ENCODE measurements around the gene B9D2. TPM values are rescaled to one million over a fixed set of nuclear protein-coding genes. Genes with fewer than 3 reads are reported as not detected.

The B9D2 gene
- polyA plus RNA-seq, 1 of the 3 experiments (the other 2 are of a cell fraction), result 13.3 TPM

- TF ChIP-seq CHD2 (IDR thresholded peaks at IDR 0.05; ENCODE audit: low read length, partially characterized antibody) (no peak), MEF2A (IDR thresholded peaks at IDR 0.05; ENCODE audit: borderline replicate concordance, low read depth) (no peak), MXI1 (IDR thresholded peaks at IDR 0.05; ENCODE audit: low read depth, low read length) (no peak), POLR2AphosphoS5 (IDR thresholded peaks at IDR 0.05; ENCODE audit: low read depth, low read length) (no peak), TAF1 (IDR thresholded peaks at IDR 0.05; ENCODE audit: borderline replicate concordance, low read depth, low read length) (no peak), EZH2phosphoT487 (IDR thresholded peaks at IDR 0.05; ENCODE audit: borderline replicate concordance, low read depth) (no peak), FOXJ3 (CRISPR knock-in tag; IDR thresholded peaks at IDR 0.05) (no peak), FOSL2 (IDR thresholded peaks at IDR 0.05; ENCODE audit: borderline replicate concordance, low read depth) (no peak), ZBTB33 (IDR thresholded peaks at IDR 0.05; ENCODE audit: borderline replicate concordance, low read depth) (no peak), USF1 (IDR thresholded peaks at IDR 0.05; ENCODE audit: borderline replicate concordance, low read depth) (no peak), CTCF (IDR thresholded peaks at IDR 0.05) (no peak), RCOR1 (IDR thresholded peaks at IDR 0.05; ENCODE audit: low read length) (no peak), ELF1 (IDR thresholded peaks at IDR 0.05) (no peak), NRF1 (IDR thresholded peaks at IDR 0.05; ENCODE audit: low read depth, low read length) (no peak), JUND (IDR thresholded peaks at IDR 0.05) (no peak), SMC3 (IDR thresholded peaks at IDR 0.05; ENCODE audit: low read depth, low read length) (no peak), SIN3A (IDR thresholded peaks at IDR 0.05; ENCODE audit: borderline replicate concordance, low read depth, low read length) (no peak)
- Histone ChIP-seq H3K9ac (no peak overlapping the region), H4K20me1 (ENCODE audit: insufficient read depth) (no peaks in the 10 kb centered on the region), H3F3A (replicated peaks; ENCODE audit: insufficient read depth) (no peaks in the 10 kb centered on the region), H3K9me2 (no peaks in the 10 kb centered on the region), H3K4me3 (ENCODE audit: low read depth in 2 of 2, low read length in 1 of 2) (no peak overlapping the region), H3K27me3 (ENCODE audit: insufficient read depth) (no peaks in the 10 kb centered on the region), H3K79me2 (ENCODE audit: insufficient read depth) (no peaks in the 10 kb centered on the region), H3K9me3 (no peaks in the 10 kb centered on the region), H3K4me1 (ENCODE audit: control insufficient read depth in 1 of 2, insufficient read depth in 2 of 2, low read depth in 1 of 2, low read length in 1 of 2) (peaks cover 0 to 12% of the 10 kb centered on the region in 2 experiments; a peak in 1 of 4 replicates), H3K27ac (ENCODE audit: low read depth in 2 of 2, low read length in 1 of 2) (no peak overlapping the region), H3K4me2 (no peak overlapping the region), H2AFZ (ENCODE audit: low read depth) (no peak overlapping the region), H3K36me3 (replicated peaks in 1 of 2; ENCODE audit: control insufficient read depth in 1 of 2, insufficient read depth in 2 of 2, low read length in 1 of 2) (peaks cover 0 to 5% of the 10 kb centered on the region in 2 experiments)
- ChIA-PET CTCF (interaction anchor here (0.7 kb wide), 1 partner anchor 98 kb away, joined by 5 read pairs; no protein-coding TSS in a partner anchor), POLR2A (interaction anchor here (0.5 kb wide), 1 partner anchor 22 kb away, joined by 3 read pairs; no protein-coding TSS in a partner anchor)
- WGBS (ENCODE audit: low lambda C conversion rate), result 82% methylated on average over 4 of the region's 4 CpGs
- DNase-seq, result no peak
These were observed 43.3 kb upstream of the B9D2 start for GRCh38 chr19:41407271-41407670.

Measured in SK-N-SH (cell line).